H1 (cell line): ENCODE measurements around the gene CLDN24.

ENCODE experiments used
- EZH2 ChIP-seq: fragments of 200-600 bp; sonication (generic); IDR thresholded peaks from 2 replicates; pipeline ENCODE4 v1.7.1; 2012; ENCODE audit warnings: low read depth, mild to moderate bottlenecking, moderate library complexity, low read length, inconsistent platforms; ENCODE audit not compliant: severe bottlenecking
- HDAC6 ChIP-seq: IDR thresholded peaks from one replicate; pipeline ENCODE4 v1.7.1; 2012; ENCODE audit warnings: low read depth, mild to moderate bottlenecking, inconsistent platforms, low read length, moderate library complexity
- SIRT6 ChIP-seq: IDR thresholded peaks from one replicate; pipeline ENCODE4 v1.7.1; 2012; ENCODE audit warnings: low read length, inconsistent platforms
- TCF12 ChIP-seq: IDR thresholded peaks from 2 replicates; pipeline ENCODE4 v1.6.1; 2011; ENCODE audit warnings: low read depth, mild to moderate bottlenecking, low read length
- TF ChIP-seq, protein P1 (sequence below), 3 experiments: IDR thresholded peaks; 1 replicate in 2 of 3; 2 replicates in 1 of 3; pipeline versions ENCODE4 v1.5.1 to v1.6.1; 2011; ENCODE audit warnings: low read length in 3 of 3, mild to moderate bottlenecking in 3 of 3, inconsistent platforms in 2 of 3, low read depth in 1 of 3, moderate library complexity in 1 of 3; ENCODE audit not compliant: insufficient read depth in 1 of 3; ENCODE audit errors: control extremely low read depth in 1 of 3
- TF ChIP-seq, protein P2 (sequence below): IDR thresholded peaks from 2 replicates; pipeline ENCODE4 v1.6.1; 2011; ENCODE audit warnings: low read length, improper control_type of control experiment

DNA sequence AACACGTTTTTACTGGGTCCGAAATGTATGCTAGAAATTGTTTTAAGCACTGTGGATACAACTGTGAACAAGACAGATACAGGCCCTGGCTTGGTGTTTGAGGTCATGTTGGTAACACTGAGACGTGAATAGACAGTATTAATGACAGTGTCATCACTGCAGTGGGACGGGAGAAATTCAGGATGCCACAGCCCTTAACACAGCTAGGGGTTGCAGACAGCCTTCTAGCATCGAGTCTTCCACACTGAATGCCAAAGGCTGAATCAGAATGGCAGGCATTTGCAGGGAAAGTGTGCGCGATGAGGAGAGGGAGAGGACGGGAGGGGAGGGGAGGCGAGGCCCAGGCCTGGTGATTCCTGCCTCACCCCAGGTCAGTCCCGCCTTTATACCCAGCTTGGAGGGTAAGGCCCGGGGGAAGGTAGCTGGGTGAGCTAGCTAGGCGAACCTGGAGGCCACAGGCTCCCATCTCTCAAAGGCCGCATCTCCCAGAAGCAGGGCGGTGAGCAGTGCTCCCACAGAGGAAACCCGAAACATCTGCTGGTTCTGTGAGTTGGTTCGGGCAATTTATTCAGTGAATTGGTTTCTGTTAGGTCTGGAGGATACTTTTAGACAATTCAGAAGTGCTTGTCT, 44.1 kb upstream of the CLDN24 start:
- TF ChIP-seq, protein P1, sequence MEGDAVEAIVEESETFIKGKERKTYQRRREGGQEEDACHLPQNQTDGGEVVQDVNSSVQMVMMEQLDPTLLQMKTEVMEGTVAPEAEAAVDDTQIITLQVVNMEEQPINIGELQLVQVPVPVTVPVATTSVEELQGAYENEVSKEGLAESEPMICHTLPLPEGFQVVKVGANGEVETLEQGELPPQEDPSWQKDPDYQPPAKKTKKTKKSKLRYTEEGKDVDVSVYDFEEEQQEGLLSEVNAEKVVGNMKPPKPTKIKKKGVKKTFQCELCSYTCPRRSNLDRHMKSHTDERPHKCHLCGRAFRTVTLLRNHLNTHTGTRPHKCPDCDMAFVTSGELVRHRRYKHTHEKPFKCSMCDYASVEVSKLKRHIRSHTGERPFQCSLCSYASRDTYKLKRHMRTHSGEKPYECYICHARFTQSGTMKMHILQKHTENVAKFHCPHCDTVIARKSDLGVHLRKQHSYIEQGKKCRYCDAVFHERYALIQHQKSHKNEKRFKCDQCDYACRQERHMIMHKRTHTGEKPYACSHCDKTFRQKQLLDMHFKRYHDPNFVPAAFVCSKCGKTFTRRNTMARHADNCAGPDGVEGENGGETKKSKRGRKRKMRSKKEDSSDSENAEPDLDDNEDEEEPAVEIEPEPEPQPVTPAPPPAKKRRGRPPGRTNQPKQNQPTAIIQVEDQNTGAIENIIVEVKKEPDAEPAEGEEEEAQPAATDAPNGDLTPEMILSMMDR (IDR thresholded peaks at IDR 0.05; ENCODE audit: control extremely low read depth in 1 of 3, insufficient read depth in 1 of 3, low read depth in 1 of 3, low read length in 3 of 3) = no peak
- no peak for TF ChIP-seq TCF12
- no peak for TF ChIP-seq EZH2
- no peak for TF ChIP-seq HDAC6
- TF ChIP-seq SIRT6 = no peak
- TF ChIP-seq, protein P2, sequence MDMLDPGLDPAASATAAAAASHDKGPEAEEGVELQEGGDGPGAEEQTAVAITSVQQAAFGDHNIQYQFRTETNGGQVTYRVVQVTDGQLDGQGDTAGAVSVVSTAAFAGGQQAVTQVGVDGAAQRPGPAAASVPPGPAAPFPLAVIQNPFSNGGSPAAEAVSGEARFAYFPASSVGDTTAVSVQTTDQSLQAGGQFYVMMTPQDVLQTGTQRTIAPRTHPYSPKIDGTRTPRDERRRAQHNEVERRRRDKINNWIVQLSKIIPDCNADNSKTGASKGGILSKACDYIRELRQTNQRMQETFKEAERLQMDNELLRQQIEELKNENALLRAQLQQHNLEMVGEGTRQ = no peak
